Cortex of kidney (tissue), 1 donor: ENCODE results near the gene RCOR1.
"Not testable (repeated sequence)": the region's sequence is repeated elsewhere in the genome, so short reads cannot be mapped to it uniquely, and the experiment has no call there.

Experiments used
- DNase-seq: peaks from one replicate; lab custom pipeline; 2025; lab: John Stamatoyannopoulos, UW

RCOR1 gene

GRCh38 chr14:102591944-102592762, at the start of gene RCOR1:
Gene RCOR1 (plus strand): TSS chr14:102592649. CDS start chr14:102592887, 238 bp downstream.
- DNase-seq, result peak; percentile 76

- no peak for DNase-seq
Observed at GRCh38 chr14:102544046-102544746, 48.3 kb upstream of the RCOR1 start.

- no peak for DNase-seq
Observed at GRCh38 chr14:102544747-102545460, 47.5 kb upstream of the RCOR1 start.

GRCh38 chr14:102545461-102546265, 46.8 kb upstream of the RCOR1 start:
- no peak for DNase-seq

GRCh38 chr14:102548616-102549240, 43.7 kb upstream of the RCOR1 start:
- DNase-seq, result no peak

- not testable (repeated sequence) for DNase-seq
Observed at GRCh38 chr14:102550927-102551401, 41.5 kb upstream of the RCOR1 start.

- DNase-seq, result no peak
Observed at GRCh38 chr14:102551995-102552705, 40.3 kb upstream of the RCOR1 start.

GRCh38 chr14:102554821-102555819, 37.3 kb upstream of the RCOR1 start:
- DNase-seq, result no peak

GRCh38 chr14:102556098-102556677, 36.3 kb upstream of the RCOR1 start:
- no peak for DNase-seq

GRCh38 chr14:102557434-102558226, 34.8 kb upstream of the RCOR1 start:
- DNase-seq, result no peak

GRCh38 chr14:102558556-102558955, 33.9 kb upstream of the RCOR1 start:
- DNase-seq, result no peak

GRCh38 chr14:102560458-102561261, 31.8 kb upstream of the RCOR1 start:
- DNase-seq, result no peak

GRCh38 chr14:102565331-102565887, 27.0 kb upstream of the RCOR1 start:
- DNase-seq, result no peak

- DNase-seq, result no peak
Observed at GRCh38 chr14:102565959-102566358, 26.5 kb upstream of the RCOR1 start.

- no peak for DNase-seq
Observed at GRCh38 chr14:102568115-102568614, 24.3 kb upstream of the RCOR1 start.

- DNase-seq, result no peak
Observed at GRCh38 chr14:102570334-102570995, 22.0 kb upstream of the RCOR1 start.
